ENCODE results near the gene CITED4.

- TF ChIP-seq CTCF (IDR thresholded peaks at IDR 0.05) (no peak), POLR2A (IDR thresholded peaks at IDR 0.05) (no peak)
These were observed 35.4 kb upstream of the CITED4 start for GRCh38 chr1:40897513-40897912.
